Fibroblast of lung (primary cell): Measurements from ENCODE around the gene NGF.

Experiments
- CTCF ChIP-seq, 2 donors: IDR thresholded peaks in 1 of 2; conservative IDR thresholded peaks in 1 of 2; 1 replicate in 1 of 2; 2 replicates in 1 of 2; pipeline ENCODE4 v1.5.1; 2011 to 2012; ENCODE audit warnings: low read length in 2 of 2, control low read depth in 1 of 2, inconsistent platforms in 1 of 2, low read depth in 1 of 2, mild to moderate bottlenecking in 1 of 2
- EZH2 ChIP-seq: IDR thresholded peaks from 2 replicates; pipeline ENCODE4 v1.5.1; 2012; ENCODE audit warnings: low read length, control low read depth, mild to moderate bottlenecking; ENCODE audit errors: missing control alignments

- TF ChIP-seq CTCF (conservative IDR thresholded peaks at IDR 0.05 in 1 of 2, IDR thresholded peaks at IDR 0.05 in 1 of 2; ENCODE audit: low read depth in 1 of 2, low read length in 2 of 2) (no peak), EZH2 (no peak)
These were observed 27.7 kb upstream of the NGF start for GRCh38 chr1:115365738-115366137.
